GM21528 (cell line): ENCODE measurements around the gene OR8D1.

ENCODE experiments used
- ATAC-seq: cut with Tn5 transposase; IDR thresholded peaks from one replicate; pipeline ENCODE4 v1.9.1; 2021; ENCODE audit warnings: mild to moderate bottlenecking, moderate library complexity; ENCODE audit not compliant: unreplicated experiment, low FRiP score

Gene OR8D1

GRCh38 chr11:124313849-124314248, at the start of gene OR8D1:
OR8D1 (minus strand) TSS chr11:124313949; CDS start chr11:124310766, 3,183 bp downstream.
- ATAC-seq: no peak

DNA sequence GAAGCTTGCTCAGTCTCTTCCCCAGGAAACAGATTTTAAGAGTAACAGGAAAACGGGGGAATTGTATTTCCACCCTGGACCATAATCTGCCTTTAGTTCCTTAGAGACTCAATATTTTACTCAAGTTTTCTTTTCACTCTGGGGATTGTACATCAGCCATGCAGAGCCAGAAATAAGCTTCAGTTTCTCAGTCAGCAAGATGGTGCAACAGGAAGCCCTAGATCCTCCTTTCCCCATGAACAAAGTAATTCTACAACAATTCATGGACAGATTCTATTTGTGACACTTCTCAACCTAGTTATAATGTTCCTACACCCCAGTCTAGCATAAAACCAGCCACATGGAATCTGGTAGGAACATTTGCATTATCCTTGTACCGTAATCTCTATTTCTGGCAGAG, 45.8 kb upstream of the OR8D1 start:
- ATAC-seq: no peak

GRCh38 chr11:124346311-124346955, 32.7 kb upstream of the OR8D1 start:
- no peak for ATAC-seq

GRCh38 chr11:124344346-124344745, 30.6 kb upstream of the OR8D1 start:
- ATAC-seq: no peak

DNA sequence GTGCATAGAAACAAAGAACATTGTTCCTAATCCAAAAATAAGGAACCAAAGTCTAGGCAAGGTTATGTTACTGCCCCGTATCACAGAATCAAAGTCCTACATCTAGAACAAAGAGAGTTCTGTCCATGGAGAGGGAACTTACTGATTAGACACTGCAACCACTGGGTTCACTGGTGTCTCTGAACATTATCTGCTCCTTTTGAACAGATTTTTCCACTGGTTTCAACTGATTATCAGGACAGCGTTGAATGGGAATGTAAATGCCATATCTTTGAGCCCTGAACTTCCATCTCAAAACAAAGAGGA, 26.3 kb upstream of the OR8D1 start:
- no peak for ATAC-seq

DNA sequence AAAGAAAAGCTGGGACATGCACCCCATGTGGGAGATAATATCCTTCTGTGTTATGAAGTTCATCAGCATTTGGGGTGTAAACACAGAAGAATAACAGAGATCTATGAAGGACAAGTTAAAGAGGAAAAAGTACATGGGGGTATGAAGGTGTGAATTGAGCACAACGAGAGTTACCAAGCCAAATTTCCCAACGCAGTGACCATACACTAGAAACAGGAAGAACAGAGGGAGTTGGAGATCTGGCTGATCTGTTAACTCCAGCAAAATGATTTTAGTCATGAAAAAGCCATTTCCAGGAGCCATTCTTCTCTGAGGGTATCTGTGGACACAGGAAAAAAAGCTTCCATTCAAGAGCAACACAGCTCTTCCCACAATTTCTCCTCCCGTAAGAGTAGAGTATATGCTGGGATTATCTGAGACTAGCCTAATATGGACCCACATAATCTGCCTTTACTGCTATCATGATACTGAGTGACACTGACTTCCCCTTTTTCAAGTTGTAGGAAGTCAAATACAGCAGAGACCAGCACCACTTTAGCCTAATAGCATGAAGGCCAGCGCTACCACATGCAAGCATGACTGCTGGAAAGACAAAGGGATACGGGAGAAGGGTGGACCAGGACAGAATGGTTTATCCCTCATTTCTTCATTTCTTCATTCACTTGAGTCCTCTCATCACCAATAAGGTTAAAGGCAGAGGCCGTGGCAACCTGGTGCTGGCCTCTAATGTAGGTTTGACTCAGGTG, 25.8 kb upstream of the OR8D1 start:
- ATAC-seq: no peak

GRCh38 chr11:124331873-124332272, 18.1 kb upstream of the OR8D1 start:
- no peak for ATAC-seq

DNA sequence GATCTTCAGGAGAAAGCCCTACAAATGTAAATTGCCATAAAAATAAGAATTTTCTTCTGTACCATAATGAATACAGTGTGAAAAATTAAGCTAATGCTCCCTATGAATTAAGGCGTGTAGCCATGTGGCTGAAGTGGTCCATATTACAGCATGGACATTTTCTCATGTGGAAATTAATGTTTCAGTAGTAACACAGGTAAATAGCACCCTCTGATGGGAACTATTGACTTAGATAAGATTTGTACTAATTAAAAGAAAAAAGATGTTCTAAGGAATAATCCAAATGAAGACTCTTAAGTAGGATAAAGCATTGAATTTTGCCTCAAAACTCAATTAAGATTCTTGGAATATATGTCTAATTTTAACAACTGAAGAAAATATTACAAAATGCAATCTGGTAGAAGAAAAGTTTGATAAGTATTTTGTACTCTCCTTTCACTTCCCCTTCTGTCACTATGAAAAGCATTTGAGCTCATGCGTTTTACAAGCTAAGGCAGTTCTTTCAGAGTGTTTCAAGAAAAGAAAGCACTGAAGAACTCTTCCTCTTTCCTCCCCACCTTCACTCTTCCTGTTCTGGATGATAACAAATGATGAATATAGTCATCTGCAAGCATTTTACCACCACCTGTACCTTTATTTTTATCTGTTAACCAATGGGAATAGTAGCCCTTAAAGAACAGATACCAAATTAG, 16.2 kb upstream of the OR8D1 start:
- peak; percentile 98 for ATAC-seq

- no peak for ATAC-seq
Observed at GRCh38 chr11:124327775-124328174, 14.0 kb upstream of the OR8D1 start.

DNA sequence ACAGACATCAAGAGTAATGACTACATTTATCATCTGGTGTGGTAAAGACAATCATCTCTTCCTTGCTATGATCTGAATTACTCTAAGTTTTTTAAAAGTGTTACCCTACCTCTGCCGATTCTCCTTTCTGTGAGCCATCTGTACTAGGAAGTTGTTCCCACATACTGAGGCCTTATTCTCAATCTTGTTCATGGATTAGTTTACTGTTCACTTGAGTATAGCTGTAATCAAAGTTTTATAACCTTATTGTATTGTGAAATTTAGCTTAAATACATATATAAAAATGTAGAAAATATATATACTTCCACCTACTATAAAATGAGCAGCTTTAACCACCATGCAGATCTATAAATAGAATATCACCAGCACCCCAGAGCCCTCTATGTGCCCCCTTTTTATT, 8.6 kb upstream of the OR8D1 start:
- ATAC-seq: no peak

- ATAC-seq: no peak
Observed at GRCh38 chr11:124320097-124320496, 6.3 kb upstream of the OR8D1 start, which contains the start of gene OR8D2. OR8D2 (minus strand) TSS chr11:124320197; CDS start chr11:124320197, 0 bp downstream.

GRCh38 chr11:124315052-124315451, 1.3 kb upstream of the OR8D1 start:
- ATAC-seq: no peak

DNA sequence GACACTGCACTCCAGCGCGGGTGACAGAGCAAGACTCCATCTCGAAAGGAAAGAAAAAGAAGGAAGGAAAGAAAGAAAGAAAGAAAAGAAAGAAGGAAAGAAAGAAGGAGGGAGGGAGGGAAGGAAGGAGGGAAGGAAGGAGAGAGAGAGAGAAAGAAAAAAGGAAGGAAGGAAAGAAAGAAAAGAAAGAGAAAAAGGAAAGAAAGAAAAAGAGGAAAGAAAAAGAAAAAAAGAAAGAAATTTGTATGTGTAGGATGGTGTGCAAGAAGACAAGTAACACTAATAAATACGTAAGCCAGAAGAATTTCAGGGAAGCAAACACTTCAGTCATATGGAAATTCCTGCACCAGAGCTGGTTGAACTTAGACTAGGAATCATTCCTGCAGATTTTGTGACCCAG, 618 bp downstream of the OR8D1 start:
- no peak for ATAC-seq

- no peak for ATAC-seq
Observed at GRCh38 chr11:124311670-124312069, 2.1 kb downstream of the OR8D1 start.

DNA sequence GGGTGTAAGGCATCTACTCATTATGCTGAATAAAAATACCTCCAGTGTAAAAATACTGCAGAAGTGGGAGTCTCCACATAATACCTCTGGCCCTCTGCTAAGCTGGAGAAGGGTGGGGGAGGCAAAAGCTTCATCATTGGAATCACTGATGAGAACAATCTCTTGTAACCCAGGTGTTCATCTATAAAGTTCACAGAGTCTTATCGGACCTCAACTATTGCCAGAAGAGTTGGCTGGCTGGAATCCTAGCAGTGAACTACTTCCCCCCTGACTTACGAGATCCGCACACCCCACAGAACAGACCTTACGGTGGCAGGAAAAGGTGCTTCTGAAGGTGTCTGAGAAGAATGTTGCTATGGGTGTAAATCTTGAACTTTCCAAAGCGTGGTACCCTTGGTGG, 2.5 kb downstream of the OR8D1 start:
- no peak for ATAC-seq

DNA sequence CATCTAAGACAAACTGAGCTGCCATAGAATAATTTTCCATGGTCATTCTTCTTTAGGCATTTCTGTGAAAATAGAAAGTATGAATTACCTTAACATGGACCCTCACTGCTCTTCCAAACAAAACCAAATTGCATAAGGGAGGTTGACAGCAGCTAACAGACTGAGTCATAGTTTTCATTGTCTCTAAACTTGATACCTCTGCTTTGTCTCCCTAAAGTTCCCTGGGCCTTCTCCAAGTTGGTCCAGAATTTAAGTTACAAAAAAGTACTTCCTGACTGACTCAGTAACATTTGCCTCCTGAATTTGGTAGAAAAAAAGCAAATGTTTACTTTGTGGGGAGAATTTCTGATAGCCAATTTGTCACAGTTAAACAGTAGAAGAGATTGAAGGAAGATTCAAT, 3.0 kb downstream of the OR8D1 start:
- no peak for ATAC-seq

GRCh38 chr11:124307093-124307492, 6.7 kb downstream of the OR8D1 start:
- ATAC-seq: no peak

DNA sequence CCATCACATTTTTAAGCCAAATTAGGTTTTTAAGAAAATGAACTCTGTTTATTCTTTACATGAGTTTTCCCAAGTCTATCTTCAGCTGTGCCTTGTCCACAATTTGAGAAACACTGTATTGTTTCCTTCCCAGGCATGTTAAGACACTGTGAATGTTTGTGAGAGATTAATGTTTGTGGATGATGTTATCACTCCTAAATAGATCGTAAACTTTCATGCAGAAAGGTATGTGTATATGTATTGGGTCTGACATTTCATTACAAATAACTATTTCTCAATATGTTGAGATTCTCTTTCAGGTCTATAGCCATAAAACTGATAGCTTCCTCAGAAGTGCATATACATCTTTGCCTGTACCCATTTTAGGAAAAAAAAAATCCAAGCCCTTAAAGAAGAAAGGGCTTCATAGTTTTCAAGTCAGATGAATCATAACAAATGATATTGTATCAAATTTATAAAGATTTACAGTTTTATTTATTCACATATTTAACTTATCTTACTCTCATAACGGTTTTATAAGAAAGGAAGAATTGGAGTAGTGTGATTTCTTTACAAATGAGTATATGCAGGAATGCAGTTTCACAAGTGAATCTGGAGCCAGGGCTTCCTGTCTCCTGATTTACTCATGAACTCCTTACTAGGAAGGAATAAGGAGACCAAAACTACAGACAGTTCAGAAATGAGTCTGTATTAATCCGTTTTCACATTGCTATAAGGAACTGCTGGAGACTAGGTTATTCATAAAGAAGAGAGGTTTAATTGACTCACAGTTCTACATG, 11.2 kb downstream of the OR8D1 start:
- no peak for ATAC-seq

GRCh38 chr11:124301548-124301947, 12.2 kb downstream of the OR8D1 start:
- no peak for ATAC-seq

- ATAC-seq: no peak
Observed at GRCh38 chr11:124297921-124298320, 15.8 kb downstream of the OR8D1 start.

DNA sequence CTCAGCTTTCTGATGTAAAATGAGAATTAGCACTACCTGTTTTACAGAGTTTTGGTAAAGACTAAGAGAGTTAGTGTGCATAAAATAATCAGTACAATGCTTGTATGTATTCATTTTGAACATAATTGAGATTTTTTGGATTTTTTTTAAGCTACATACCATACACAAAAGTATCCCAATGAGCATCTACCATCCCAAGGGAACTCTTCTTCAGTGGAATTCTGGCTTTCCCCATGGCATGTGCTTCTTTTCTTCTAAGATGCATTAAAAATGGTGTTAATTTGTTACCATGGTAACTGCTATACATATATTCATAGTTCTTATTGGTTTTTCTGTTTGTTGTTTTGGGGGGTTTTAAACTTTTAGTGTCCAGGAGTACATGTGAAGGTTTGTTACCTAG, 17.7 kb downstream of the OR8D1 start:
- no peak for ATAC-seq
